Measurements from ENCODE around the gene ATAD2B.

DNA sequence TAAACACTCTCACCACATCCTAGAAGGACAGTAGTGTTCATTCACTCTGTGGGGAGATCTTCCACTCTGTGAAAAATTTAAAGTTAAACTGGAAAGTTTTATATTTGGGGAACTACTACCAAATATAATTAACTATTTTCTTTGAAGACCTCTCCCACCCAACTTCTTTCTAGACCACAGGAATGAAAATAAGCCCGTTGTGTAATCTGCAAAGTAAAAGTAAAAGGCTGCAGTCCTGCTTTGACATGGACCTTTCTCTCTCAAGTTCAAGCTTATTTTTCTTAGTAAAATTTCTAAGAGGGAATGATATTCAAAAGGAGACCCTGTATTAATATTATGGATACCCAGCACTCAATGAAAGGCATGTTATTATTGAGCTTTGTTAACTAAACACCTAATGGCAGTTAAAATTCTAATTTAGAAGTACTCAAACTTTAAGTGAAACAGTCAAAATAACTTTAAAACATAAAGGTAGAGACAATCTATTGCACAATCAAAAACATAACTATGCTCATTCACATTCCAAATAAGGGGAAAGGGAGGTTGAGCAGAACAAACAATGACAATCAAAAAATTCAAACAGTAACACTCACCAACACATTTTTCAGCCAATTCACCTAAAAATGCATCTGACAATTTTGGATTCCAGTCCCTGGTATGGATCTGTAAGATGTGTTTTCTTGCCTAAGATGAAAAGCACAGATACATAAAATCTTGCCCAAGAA, 98.5 kb downstream of the ATAD2B start:
- TF ChIP-seq, protein P1, sequence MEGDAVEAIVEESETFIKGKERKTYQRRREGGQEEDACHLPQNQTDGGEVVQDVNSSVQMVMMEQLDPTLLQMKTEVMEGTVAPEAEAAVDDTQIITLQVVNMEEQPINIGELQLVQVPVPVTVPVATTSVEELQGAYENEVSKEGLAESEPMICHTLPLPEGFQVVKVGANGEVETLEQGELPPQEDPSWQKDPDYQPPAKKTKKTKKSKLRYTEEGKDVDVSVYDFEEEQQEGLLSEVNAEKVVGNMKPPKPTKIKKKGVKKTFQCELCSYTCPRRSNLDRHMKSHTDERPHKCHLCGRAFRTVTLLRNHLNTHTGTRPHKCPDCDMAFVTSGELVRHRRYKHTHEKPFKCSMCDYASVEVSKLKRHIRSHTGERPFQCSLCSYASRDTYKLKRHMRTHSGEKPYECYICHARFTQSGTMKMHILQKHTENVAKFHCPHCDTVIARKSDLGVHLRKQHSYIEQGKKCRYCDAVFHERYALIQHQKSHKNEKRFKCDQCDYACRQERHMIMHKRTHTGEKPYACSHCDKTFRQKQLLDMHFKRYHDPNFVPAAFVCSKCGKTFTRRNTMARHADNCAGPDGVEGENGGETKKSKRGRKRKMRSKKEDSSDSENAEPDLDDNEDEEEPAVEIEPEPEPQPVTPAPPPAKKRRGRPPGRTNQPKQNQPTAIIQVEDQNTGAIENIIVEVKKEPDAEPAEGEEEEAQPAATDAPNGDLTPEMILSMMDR (IDR thresholded peaks at IDR 0.05): no peak
- TF ChIP-seq POLR2AphosphoS5 (IDR thresholded peaks at IDR 0.05): no peak
